Mammary epithelial cell (primary cell): ENCODE results near the gene COMMD9.

Experiments used
- CTCF ChIP-seq, 2 donors: IDR thresholded peaks in 1 of 2; conservative IDR thresholded peaks in 1 of 2; 2 replicates each; pipeline ENCODE4 v1.5.1; 2011 to 2012; ENCODE audit warnings: inconsistent platforms in 2 of 2, low read length in 2 of 2, mild to moderate bottlenecking in 2 of 2, control low read depth in 1 of 2, low read depth in 1 of 2; ENCODE audit not compliant: insufficient read depth in 1 of 2; ENCODE audit errors: extremely low read depth in 1 of 2
- EZH2 ChIP-seq: IDR thresholded peaks from 2 replicates; pipeline ENCODE4 v1.6.1; 2012; ENCODE audit warnings: low read length, inconsistent platforms, borderline replicate concordance

DNA sequence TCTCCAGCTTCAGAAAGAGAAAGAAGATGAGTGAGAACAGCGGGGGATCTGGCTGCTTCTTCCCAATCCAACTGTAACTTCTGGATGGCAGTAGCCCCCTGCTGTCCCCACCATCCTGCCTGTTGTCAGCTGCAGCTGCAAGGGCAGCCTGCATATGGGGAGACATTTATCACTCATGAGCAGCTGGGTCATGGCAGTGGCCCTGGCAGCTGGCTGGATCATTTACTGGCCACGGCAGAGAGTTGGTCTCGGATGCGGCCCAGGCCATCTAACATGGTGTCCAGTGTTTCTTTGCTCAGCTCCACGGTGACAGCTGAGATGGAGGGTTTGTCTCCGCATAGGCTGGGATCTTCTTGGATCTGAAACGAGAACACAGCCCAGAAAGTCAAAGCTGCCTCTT, 14.8 kb downstream of the COMMD9 start:
- no peak for TF ChIP-seq CTCF (conservative IDR thresholded peaks at IDR 0.05 in 1 of 2, IDR thresholded peaks at IDR 0.05 in 1 of 2; ENCODE audit: extremely low read depth in 1 of 2, insufficient read depth in 1 of 2, low read depth in 1 of 2, low read length in 2 of 2)
- no peak for TF ChIP-seq EZH2
